Upper lobe of left lung (tissue), 4 donors: ENCODE measurements around the gene TMEM51.

Experiments used
- EP300 ChIP-seq, 4 donors: sonication (generic); formaldehyde crosslinking; IDR thresholded peaks; one replicate each; pipeline ENCODE4 v1.5.1; 2017; ENCODE audit warnings: antibody characterized with exemption in 4 of 4, control low read depth in 2 of 4
- POLR2A ChIP-seq, 4 donors: fragments of 450-650 bp; IDR thresholded peaks; one replicate each; pipeline ENCODE4 v1.5.1; 2016 to 2017; ENCODE audit warnings: antibody characterized with exemption in 4 of 4, mild to moderate bottlenecking in 2 of 4
- POLR2AphosphoS5 ChIP-seq, 2 donors: sonication (generic); formaldehyde crosslinking; IDR thresholded peaks; one replicate each; pipeline ENCODE4 v1.5.1; 2017; ENCODE audit warnings: antibody characterized with exemption in 2 of 2
- TF ChIP-seq, protein P1 (sequence below), 6 experiments: fragments of 450-650 bp in 4 of 6; fragments of 200-600 bp in 2 of 6; sonication (generic) in 2 of 6; IDR thresholded peaks; one replicate each; pipeline ENCODE4 v1.5.1; 2016 to 2019; ENCODE audit warnings: antibody characterized with exemption in 6 of 6

DNA sequence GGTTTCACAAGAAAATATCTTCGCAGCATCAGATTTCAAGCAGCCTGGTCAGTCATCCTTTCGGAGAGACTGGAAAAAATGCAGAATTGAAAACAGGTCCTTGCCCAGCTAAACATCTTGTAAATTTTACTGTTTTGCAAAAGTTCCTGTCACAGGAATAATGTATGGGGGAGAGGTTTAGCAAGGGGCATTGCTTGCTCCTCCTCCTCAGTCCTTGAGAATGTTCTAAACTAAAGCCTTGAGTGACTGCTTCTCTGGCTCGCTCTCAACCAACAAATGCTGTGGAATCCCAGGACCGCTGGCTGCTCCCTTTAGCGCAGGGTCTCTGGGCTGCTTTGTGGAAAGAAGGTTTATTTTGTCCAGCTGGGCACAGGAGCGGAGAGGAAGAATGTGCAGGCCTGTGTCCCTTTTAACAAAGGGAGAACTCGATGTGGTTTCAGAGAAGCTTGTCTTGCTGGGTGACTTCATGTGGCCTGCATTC is 59.8 kb downstream of the TMEM51 start:
- TF ChIP-seq EP300 (IDR thresholded peaks at IDR 0.05): no peak
- TF ChIP-seq POLR2A (IDR thresholded peaks at IDR 0.05): no peak
- TF ChIP-seq, protein P1, sequence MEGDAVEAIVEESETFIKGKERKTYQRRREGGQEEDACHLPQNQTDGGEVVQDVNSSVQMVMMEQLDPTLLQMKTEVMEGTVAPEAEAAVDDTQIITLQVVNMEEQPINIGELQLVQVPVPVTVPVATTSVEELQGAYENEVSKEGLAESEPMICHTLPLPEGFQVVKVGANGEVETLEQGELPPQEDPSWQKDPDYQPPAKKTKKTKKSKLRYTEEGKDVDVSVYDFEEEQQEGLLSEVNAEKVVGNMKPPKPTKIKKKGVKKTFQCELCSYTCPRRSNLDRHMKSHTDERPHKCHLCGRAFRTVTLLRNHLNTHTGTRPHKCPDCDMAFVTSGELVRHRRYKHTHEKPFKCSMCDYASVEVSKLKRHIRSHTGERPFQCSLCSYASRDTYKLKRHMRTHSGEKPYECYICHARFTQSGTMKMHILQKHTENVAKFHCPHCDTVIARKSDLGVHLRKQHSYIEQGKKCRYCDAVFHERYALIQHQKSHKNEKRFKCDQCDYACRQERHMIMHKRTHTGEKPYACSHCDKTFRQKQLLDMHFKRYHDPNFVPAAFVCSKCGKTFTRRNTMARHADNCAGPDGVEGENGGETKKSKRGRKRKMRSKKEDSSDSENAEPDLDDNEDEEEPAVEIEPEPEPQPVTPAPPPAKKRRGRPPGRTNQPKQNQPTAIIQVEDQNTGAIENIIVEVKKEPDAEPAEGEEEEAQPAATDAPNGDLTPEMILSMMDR (IDR thresholded peaks at IDR 0.05): no peak
- TF ChIP-seq POLR2AphosphoS5 (IDR thresholded peaks at IDR 0.05): no peak
